ENCODE data around the gene NAA50. TPM values are rescaled to one million over a fixed set of nuclear protein-coding genes. Genes with fewer than 3 reads are reported as not detected.

Gene NAA50
- total RNA-seq, 8 experiments from 2014 or later: 34.0 to 108 (median 72.5) TPM

DNA sequence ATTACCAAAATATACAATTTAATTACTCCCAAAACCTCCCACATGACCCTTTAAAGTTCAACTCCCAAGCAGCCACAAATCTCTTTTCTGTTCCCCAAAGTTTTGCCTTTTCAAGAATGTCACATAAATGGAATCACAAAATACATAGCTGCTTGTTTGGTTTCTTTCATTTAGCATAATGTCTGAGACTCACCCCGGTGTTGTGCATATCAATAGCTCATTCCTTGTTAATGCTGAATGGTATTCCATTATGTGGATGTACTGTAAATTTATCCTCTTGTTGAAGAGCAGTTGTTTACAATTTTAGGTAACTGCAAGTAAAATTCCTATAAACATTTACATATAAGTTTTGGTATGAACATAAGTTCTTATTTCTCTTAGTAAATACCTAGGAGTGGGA is 15.5 kb downstream of the NAA50 start:
- H3K4me1 ChIP-seq (replicated peaks in 1 of 2): no peaks in the 10 kb centered on the region
- in situ Hi-C loops (cut with MboI; ENCODE audit: low pct_unique_long_range_greater_than_20kb in 2 of 9, low sequenced_read_pairs in 9 of 9, unreplicated experiment in 9 of 9): no loop called here
- H3K27ac ChIP-seq: no peak overlapping the region
- no peak overlapping the region for H3K4me3 ChIP-seq
- WGBS, 10 experiments: 0 to 100% (median 69%) methylated on average over 1 of the region's 1 CpG; no CpG with 5 or more reads in 2 of the 10 experiments
- peak in 3 of 8 experiments; percentile 31 to 52 (median 49) for ATAC-seq (replicated peaks in 6 of 8)

DNA sequence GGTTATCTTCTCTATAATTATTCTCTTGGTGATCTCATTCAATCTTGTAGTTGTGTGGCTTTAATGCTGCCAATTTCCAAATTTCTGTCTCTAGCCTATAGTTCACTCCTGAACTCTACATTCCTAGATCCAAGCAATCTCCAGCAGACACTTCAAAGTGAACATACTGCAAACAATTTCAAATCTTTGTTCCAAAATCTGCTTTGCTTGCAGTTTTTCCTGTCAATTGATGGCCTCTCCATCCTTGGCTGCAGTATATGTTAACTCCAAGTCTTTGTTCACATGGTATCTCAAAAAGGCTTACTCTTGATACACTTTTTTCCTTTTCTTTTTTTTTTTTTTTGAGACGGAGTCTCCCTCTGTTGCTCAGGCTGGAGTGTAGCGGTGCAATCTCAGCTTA is 17.4 kb downstream of the NAA50 start:
- ATAC-seq (replicated peaks in 6 of 8): no peak
- in situ Hi-C loops (cut with MboI; ENCODE audit: low pct_unique_long_range_greater_than_20kb in 2 of 9, low sequenced_read_pairs in 9 of 9, unreplicated experiment in 9 of 9): no loop called here
- WGBS, 10 experiments: 80 to 100% (median 100%) methylated on average over 1 to 2 of the region's 2 CpGs; no CpG with 5 or more reads in 2 of the 10 experiments
- Histone ChIP-seq H3K27ac (no peak overlapping the region), H3K4me1 (replicated peaks in 1 of 2) (no peaks in the 10 kb centered on the region), H3K4me3 (no peak overlapping the region)

DNA sequence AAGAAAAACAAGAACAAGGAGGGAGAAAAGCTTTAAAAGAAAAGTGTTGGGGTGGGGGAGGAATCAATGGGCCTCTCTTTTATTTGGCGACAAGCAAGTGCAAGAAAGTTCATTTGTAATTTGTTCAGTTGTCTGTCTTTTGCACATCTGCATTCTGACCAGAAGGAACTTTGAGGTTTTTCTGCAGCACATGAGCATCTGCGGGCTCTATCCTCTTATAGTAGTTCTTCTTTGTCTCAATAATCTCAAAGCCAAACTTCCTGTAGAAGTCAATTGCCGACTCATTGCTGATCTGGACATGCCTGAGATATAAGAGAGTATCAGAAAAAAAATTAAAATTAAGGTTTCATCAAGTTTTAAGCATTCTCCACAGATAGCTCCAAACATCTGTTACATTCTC is 24.4 kb downstream of the NAA50 start:
- ATAC-seq (replicated peaks in 6 of 8): no peak
- Histone ChIP-seq H3K4me3 (no peak overlapping the region), H3K27ac (no peak overlapping the region), H3K4me1 (replicated peaks in 1 of 2) (no peaks in the 10 kb centered on the region)
- in situ Hi-C loops (cut with MboI; ENCODE audit: low pct_unique_long_range_greater_than_20kb in 2 of 9, low sequenced_read_pairs in 9 of 9, unreplicated experiment in 9 of 9): no loop called here
- 60 to 100% (median 88%) methylated on average over 1 to 3 of the region's 3 CpGs for WGBS, 10 experiments

DNA sequence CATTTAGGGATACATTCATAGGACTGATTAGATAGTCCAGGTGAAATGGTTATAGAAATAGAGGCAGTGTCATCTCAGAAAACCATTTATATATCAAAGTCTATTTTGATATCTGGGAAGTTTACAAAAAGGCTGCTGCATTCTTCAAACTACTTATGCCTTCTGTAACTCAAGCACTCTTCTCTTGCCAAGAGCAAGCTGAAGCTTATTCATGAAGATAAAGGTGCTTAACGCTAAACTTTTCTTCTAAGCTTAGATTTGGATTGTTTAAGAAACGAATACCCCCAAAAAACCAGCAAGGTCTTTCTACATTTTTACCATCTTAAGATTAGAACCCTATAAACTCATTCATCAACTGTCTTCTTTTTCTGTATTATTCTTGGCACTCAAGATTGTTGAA is 26.3 kb downstream of the NAA50 start:
- no peak for ATAC-seq (replicated peaks in 6 of 8)
- in situ Hi-C loops (cut with MboI; ENCODE audit: low pct_unique_long_range_greater_than_20kb in 2 of 9, low sequenced_read_pairs in 9 of 9, unreplicated experiment in 9 of 9): no loop called here
- no peaks in the 10 kb centered on the region for H3K4me1 ChIP-seq (replicated peaks in 1 of 2)
- no peak overlapping the region for H3K4me3 ChIP-seq
- 92 to 100% (median 100%) methylated on average over 1 to 2 of the region's 2 CpGs for WGBS, 10 experiments
- H3K27ac ChIP-seq: no peak overlapping the region

DNA sequence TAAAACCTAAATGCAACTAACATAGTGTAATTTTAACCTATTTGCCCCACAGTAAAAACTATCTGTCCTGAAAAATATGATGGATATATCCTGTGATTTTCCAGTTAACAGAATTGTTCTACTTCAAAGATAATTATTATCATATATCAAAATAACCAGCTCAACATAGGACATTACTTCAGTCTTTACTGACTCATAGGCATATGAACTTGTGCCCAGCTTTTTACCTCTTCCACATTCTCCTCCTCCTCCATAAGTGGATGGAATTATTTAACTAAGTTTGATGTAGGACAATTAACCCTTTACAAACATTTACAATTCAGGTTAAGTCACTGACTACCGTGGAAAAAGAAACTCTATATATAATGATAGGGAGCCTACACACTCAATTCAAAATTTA is 26.8 kb downstream of the NAA50 start:
- in situ Hi-C loops (cut with MboI; ENCODE audit: low pct_unique_long_range_greater_than_20kb in 2 of 9, low sequenced_read_pairs in 9 of 9, unreplicated experiment in 9 of 9): no loop called here
- no peak for ATAC-seq (replicated peaks in 6 of 8)
- 75 to 100% (median 100%) methylated on average over 1 of the region's 1 CpG; no CpG with 5 or more reads in 1 of the 10 experiments for WGBS, 10 experiments
- Histone ChIP-seq H3K4me3 (no peak overlapping the region), H3K4me1 (replicated peaks in 1 of 2) (no peaks in the 10 kb centered on the region), H3K27ac (no peak overlapping the region)

DNA sequence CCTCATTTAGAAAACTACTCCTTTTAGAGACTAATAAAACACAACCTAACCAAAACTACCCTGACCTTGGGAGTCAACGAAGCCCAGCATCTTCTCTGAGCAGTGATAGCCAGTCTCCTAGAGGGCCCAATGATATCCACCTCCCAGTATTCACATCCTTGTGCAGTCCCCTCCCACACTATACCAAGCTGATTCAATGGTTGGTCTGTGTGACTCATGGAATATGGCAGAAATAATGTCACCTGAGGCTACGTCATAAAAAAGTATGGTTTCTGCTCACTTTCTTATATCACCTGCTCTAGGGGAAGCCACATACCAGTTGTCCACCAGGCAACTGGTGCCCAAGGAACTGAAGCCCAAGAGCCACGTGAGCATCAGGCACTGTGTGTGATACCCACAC is 28.2 kb downstream of the NAA50 start:
- no peaks in the 10 kb centered on the region for H3K4me1 ChIP-seq (replicated peaks in 1 of 2)
- no peak overlapping the region for H3K4me3 ChIP-seq
- 80 to 100% (median 100%) methylated on average over 1 to 3 of the region's 3 CpGs; no CpG with 5 or more reads in 4 of the 10 experiments for WGBS, 10 experiments
- ATAC-seq (replicated peaks in 6 of 8): no peak
- H3K27ac ChIP-seq: no peak overlapping the region
- in situ Hi-C loops (cut with MboI; ENCODE audit: low pct_unique_long_range_greater_than_20kb in 2 of 9, low sequenced_read_pairs in 9 of 9, unreplicated experiment in 9 of 9): no loop called here

DNA sequence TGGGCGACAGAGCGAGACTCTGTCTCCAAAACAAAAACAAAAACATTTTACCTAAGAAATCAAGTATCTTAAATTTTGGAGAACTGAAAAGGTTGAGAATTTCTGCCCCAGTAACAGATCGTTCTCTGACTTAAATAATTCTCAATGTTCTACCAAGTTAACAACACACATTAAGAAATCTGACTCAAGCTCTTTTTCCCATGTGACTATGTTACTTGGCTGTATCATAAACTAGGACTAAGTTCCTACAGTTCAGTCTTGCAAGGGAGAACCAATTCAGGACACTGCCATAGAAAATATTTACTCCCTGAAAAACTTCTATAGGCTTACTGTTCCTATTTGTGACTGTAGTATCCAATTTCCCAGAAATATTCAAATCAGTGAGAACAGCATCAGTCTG is 28.7 kb downstream of the NAA50 start:
- Histone ChIP-seq H3K27ac (no peak overlapping the region), H3K4me1 (replicated peaks in 1 of 2) (no peaks in the 10 kb centered on the region), H3K4me3 (no peak overlapping the region)
- in situ Hi-C loops (cut with MboI; ENCODE audit: low pct_unique_long_range_greater_than_20kb in 2 of 9, low sequenced_read_pairs in 9 of 9, unreplicated experiment in 9 of 9): no loop called here
- 87 to 100% (median 97%) methylated on average over 1 to 3 of the region's 3 CpGs; no CpG with 5 or more reads in 4 of the 10 experiments for WGBS, 10 experiments
- no peak for ATAC-seq (replicated peaks in 6 of 8)

DNA sequence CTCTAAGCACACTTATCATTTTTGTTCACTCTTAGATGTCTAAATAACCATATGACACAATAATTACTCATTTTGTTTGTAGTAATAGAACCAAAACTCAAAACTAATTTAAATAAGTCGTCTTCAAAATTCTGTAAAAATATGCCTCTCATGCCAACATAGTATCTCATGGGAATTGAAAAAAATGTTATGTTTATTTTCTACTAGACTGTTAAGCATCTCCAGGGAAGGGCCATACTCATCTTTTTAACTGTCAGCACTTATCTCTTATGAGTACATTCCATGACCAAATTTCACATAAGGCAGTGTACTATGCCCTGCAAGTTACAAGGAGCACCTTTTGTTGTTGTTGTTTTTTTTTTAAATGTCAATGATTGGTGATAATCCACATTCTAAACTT is 31.3 kb downstream of the NAA50 start:
- Histone ChIP-seq H3K27ac (no peak overlapping the region), H3K4me3 (no peak overlapping the region), H3K4me1 (replicated peaks in 1 of 2) (no peaks in the 10 kb centered on the region)
- no peak for ATAC-seq (replicated peaks in 6 of 8)
- in situ Hi-C loops (cut with MboI; ENCODE audit: low pct_unique_long_range_greater_than_20kb in 2 of 9, low sequenced_read_pairs in 9 of 9, unreplicated experiment in 9 of 9): no loop called here
- WGBS, 10 experiments: 0 to 100% (median 20%) methylated on average over 1 of the region's 1 CpG; no CpG with 5 or more reads in 3 of the 10 experiments

DNA sequence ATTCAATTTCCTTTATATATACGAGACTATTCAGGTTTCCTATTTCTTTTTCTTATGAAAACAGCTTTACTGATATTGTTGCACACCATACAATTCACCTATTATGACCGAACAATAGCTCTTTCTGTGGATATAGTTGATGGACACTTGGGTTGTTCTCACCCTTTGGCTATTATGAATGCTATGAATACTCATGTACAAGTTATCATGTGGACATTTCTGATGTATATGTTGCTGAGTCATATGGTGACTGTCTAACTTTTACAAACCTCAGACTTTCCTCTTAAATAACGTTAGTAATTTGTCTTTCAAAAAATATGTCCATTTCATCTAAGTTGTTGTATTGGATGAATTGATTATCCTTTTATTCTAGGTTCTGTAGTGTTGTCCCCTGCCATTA is 33.9 kb downstream of the NAA50 start:
- H3K27ac ChIP-seq: no peak overlapping the region
- 21 to 94% (median 82%) methylated on average over 1 to 3 of the region's 3 CpGs for WGBS, 10 experiments
- no peaks in the 10 kb centered on the region for H3K4me1 ChIP-seq (replicated peaks in 1 of 2)
- H3K4me3 ChIP-seq: no peak overlapping the region
- ATAC-seq (replicated peaks in 6 of 8): peak in 1 of 8 experiments; percentile 31
- in situ Hi-C loops (cut with MboI; ENCODE audit: low pct_unique_long_range_greater_than_20kb in 2 of 9, low sequenced_read_pairs in 9 of 9, unreplicated experiment in 9 of 9): no loop called here

DNA sequence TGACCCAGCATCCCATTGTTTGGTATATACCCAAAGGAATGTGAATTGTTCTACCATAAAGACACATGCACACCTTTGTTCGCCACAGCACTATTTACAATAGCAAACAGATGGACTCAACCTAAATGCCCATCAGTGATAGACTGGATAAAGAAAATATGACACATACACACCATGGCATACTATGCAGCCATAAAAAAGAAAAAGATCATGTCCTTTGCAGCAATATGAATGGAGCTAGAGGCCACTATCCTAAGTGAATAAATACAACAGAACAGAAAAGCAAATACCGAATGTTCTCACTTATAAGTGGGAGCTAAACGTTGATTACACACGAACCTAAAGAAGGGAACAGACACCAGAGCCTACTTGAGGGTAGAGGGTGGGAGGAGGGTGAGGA is 38.2 kb downstream of the NAA50 start:
- 44 to 96% (median 87%) methylated on average over 2 to 4 of the region's 4 CpGs; no CpG with 5 or more reads in 2 of the 10 experiments for WGBS, 10 experiments
- in situ Hi-C loops (cut with MboI; ENCODE audit: low pct_unique_long_range_greater_than_20kb in 2 of 9, low sequenced_read_pairs in 9 of 9, unreplicated experiment in 9 of 9): no loop called here
- no peak for ATAC-seq (replicated peaks in 6 of 8)

DNA sequence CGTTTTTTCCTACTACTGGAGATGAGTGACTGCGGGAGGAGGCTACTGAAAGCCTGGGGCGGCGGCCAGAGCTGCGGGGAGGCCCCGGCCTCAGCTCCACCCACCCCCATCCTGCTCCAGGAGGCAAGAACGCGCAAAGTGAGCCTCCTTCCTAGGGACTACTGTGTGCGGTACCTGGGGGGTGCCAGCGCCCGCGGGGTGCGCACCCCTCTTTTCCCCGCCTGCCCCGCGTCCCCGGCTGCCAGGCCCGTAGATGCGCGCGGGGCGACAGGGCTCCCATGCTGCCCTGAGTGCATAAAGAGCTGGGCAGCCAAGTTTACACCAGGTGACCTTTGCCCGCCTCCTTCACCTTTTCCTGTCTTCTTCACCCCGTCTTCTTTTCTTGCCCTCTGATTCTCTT is 47.1 kb downstream of the NAA50 start:
- Histone ChIP-seq H3K4me1 (replicated peaks in 1 of 2) (peaks cover 0 to 6% of the 10 kb centered on the region in 2 donors), H3K27ac (no peak overlapping the region), H3K4me3 (no peak overlapping the region)
- 38 to 100% (median 74%) methylated on average over 1 to 8 of the region's 24 CpGs; no CpG with 5 or more reads in 5 of the 10 experiments for WGBS, 10 experiments
- ATAC-seq (replicated peaks in 6 of 8): no peak
- in situ Hi-C loops (cut with MboI; ENCODE audit: low pct_unique_long_range_greater_than_20kb in 2 of 9, low sequenced_read_pairs in 9 of 9, unreplicated experiment in 9 of 9): no loop called here

More for the DNA sequence above, 38.2 kb downstream of the NAA50 start:
- no peaks in the 10 kb centered on the region for H3K4me1 ChIP-seq (replicated peaks in 1 of 2)
- no peak overlapping the region for H3K4me3 ChIP-seq
- no peak overlapping the region for H3K27ac ChIP-seq

DNA sequence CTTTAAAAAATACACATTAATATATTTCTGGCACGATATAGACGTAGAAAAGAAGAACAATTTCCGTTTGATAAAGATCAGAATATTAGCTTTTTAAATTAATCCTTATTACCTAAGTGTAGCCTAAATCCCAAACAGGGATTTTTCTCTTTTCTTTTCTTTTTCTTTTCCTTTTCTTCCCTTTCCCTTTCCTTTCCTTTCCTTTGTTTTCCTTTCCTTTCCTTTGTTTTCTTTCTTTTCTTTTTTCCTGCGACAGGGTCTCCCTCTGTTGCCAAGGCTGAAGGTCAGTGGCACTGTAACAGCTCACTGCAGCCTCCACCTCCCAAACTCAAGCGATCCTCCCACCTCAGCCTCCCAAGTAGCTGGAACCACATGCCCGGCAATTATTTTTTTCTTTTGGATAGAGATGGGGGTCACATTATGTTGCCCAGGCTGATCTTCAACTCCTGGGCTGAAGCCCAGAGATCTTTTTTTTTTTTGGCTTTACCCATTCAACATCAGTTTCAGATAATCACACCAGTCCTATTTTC is 47.8 kb downstream of the NAA50 start:
- H3K4me1 ChIP-seq (replicated peaks in 1 of 2): peaks cover 0 to 6% of the 10 kb centered on the region in 2 donors
- no peak overlapping the region for H3K4me3 ChIP-seq
- H3K27ac ChIP-seq: no peak overlapping the region
- in situ Hi-C loops (cut with MboI; ENCODE audit: low pct_unique_long_range_greater_than_20kb in 2 of 9, low sequenced_read_pairs in 9 of 9, unreplicated experiment in 9 of 9): no loop called here
- ATAC-seq (replicated peaks in 6 of 8): no peak
- 53 to 92% (median 84%) methylated on average over 3 to 6 of the region's 6 CpGs for WGBS, 10 experiments

DNA sequence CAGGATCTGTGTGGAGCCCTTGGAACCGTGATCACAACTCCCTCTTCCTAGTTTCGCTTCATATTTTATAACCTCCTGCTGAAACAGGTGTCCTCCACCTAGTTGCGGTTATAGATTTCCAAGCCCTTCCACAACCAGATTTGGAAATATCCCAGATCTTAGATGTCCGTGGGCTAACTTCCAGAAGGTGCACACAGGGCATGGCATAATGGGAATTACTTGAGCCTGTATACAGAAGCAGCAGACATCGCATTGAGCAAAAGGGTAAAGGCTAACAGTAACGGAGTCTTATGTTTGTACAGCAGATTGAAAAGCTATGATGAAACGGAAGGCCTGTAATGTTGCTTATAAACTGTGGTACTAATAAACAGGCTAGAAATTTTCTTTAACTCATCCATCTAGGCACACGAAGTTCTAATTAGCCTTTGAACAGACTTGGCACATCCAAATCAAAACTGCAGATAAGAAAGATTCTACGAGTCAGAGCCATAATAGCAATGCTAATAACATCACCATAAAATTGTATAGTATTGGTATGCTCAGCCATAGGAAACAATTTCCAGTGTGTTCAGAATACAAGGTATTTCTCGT is 48.5 kb downstream of the NAA50 start:
- H3K4me1 ChIP-seq (replicated peaks in 1 of 2): peaks cover 0 to 6% of the 10 kb centered on the region in 2 donors
- H3K4me3 ChIP-seq: peak overlapping the region; percentile 54 to 97 (median 65)
- H3K27ac ChIP-seq: peak overlapping the region in 1 of 2 donors; percentile 51
- WGBS, 10 experiments: 1 to 42% (median 24%) methylated on average over 2 to 10 of the region's 10 CpGs
- no peak for ATAC-seq (replicated peaks in 6 of 8)
- in situ Hi-C loops (cut with MboI; ENCODE audit: low pct_unique_long_range_greater_than_20kb in 2 of 9, low sequenced_read_pairs in 9 of 9, unreplicated experiment in 9 of 9): no loop called here

Measured in motor neuron (in vitro differentiated cells).